Activated T-cell treated with anti-CD3 and anti-CD28 coated beads, Interleukin-2, amount 50 U/mL, for 48 hours (primary cell): ENCODE measurements around the gene FOXL1.
A peak's percentile ranks its signal among the peaks of the same experiment; 100 is the strongest.
"Not testable (repeated sequence)": the region's sequence is repeated elsewhere in the genome, so short reads cannot be mapped to it uniquely, and the experiment has no call there.

Experiments used
- DNase-seq, 2 experiments: peaks; one replicate each; pipeline ENCODE4 v3.0.0-alpha.2; 2020

FOXL1 gene

GRCh38 chr16:86581458-86581857 lies 3.1 kb downstream of the FOXL1 start:
- DNase-seq: no peak

- DNase-seq: no peak
Observed at GRCh38 chr16:86584071-86584685, 5.8 kb downstream of the FOXL1 start.

GRCh38 chr16:86584726-86585721 lies 6.7 kb downstream of the FOXL1 start:
- DNase-seq: no peak

GRCh38 chr16:86585821-86586611 lies 7.7 kb downstream of the FOXL1 start:
- DNase-seq: no peak

GRCh38 chr16:86587487-86587886 lies 9.1 kb downstream of the FOXL1 start:
- DNase-seq: no peak

- DNase-seq: not testable (repeated sequence)
Observed at GRCh38 chr16:86587955-86588354, 9.6 kb downstream of the FOXL1 start.

- DNase-seq: no peak
Observed at GRCh38 chr16:86590501-86591144, 12.3 kb downstream of the FOXL1 start.

GRCh38 chr16:86591270-86591669 lies 12.9 kb downstream of the FOXL1 start:
- no peak for DNase-seq

- DNase-seq: no peak
Observed at GRCh38 chr16:86593913-86594620, 15.7 kb downstream of the FOXL1 start.

- no peak for DNase-seq
Observed at GRCh38 chr16:86594721-86595120, 16.4 kb downstream of the FOXL1 start.

GRCh38 chr16:86595983-86596605 lies 17.7 kb downstream of the FOXL1 start:
- no peak for DNase-seq

- DNase-seq: no peak
Observed at GRCh38 chr16:86597126-86597879, 19.0 kb downstream of the FOXL1 start.

GRCh38 chr16:86597880-86598606 lies 19.7 kb downstream of the FOXL1 start:
- DNase-seq: no peak

- DNase-seq: no peak
Observed at GRCh38 chr16:86598607-86599565, 20.5 kb downstream of the FOXL1 start.

GRCh38 chr16:86601356-86601755 lies 23.0 kb downstream of the FOXL1 start:
- no peak for DNase-seq

GRCh38 chr16:86602521-86602920 lies 24.2 kb downstream of the FOXL1 start:
- DNase-seq: no peak

- peak; percentile 32 to 42 for DNase-seq
Observed at GRCh38 chr16:86604436-86605193, 26.3 kb downstream of the FOXL1 start.

- DNase-seq: no peak
Observed at GRCh38 chr16:86605950-86606349, 27.6 kb downstream of the FOXL1 start.
